GM18861 (cell line): ENCODE results near the gene AGAP3.

Experiments used
- ATAC-seq: cut with Tn5 transposase; IDR thresholded peaks from one replicate; pipeline ENCODE4 v1.9.1; 2021; ENCODE audit not compliant: unreplicated experiment

AGAP3 gene

GRCh38 chr7:151134743-151135524 lies 48.7 kb downstream of the AGAP3 start:
- ATAC-seq, result no peak

GRCh38 chr7:151135525-151135845 lies 49.2 kb downstream of the AGAP3 start:
- no peak for ATAC-seq

GRCh38 chr7:151135866-151136843 lies 49.9 kb downstream of the AGAP3 start:
- ATAC-seq, result no peak

GRCh38 chr7:151137076-151137675 lies 50.9 kb downstream of the AGAP3 start:
- ATAC-seq, result no peak

- no peak for ATAC-seq
These were observed 51.5 kb downstream of the AGAP3 start for GRCh38 chr7:151137791-151138152.

GRCh38 chr7:151138153-151138851 lies 52.0 kb downstream of the AGAP3 start:
- ATAC-seq, result no peak

GRCh38 chr7:151139071-151139790 lies 53.0 kb downstream of the AGAP3 start:
- no peak for ATAC-seq

GRCh38 chr7:151139791-151140190 lies 53.5 kb downstream of the AGAP3 start:
- ATAC-seq, result no peak

- no peak for ATAC-seq
These were observed 54.6 kb downstream of the AGAP3 start for GRCh38 chr7:151140826-151141225.

GRCh38 chr7:151141311-151141854 lies 55.1 kb downstream of the AGAP3 start:
- ATAC-seq, result no peak

- ATAC-seq, result no peak
These were observed 55.8 kb downstream of the AGAP3 start for GRCh38 chr7:151141855-151142685.

- no peak for ATAC-seq
These were observed 56.4 kb downstream of the AGAP3 start for GRCh38 chr7:151142686-151143040.

- ATAC-seq, result no peak
These were observed 57.2 kb downstream of the AGAP3 start for GRCh38 chr7:151143261-151144015.

GRCh38 chr7:151144387-151144786 lies 58.1 kb downstream of the AGAP3 start:
- no peak for ATAC-seq

GRCh38 chr7:151146761-151147160 lies 60.5 kb downstream of the AGAP3 start:
- ATAC-seq, result no peak

- no peak for ATAC-seq
These were observed 62.3 kb downstream of the AGAP3 start for GRCh38 chr7:151148319-151149259.

- no peak for ATAC-seq
These were observed 64.1 kb downstream of the AGAP3 start for GRCh38 chr7:151150388-151150787.
